GM12801 (cell line): ENCODE measurements around the gene ABCB8.

Experiments
- TF ChIP-seq, protein P1 (sequence below): IDR thresholded peaks from one replicate; pipeline ENCODE4 v1.5.1; 2011; ENCODE audit warnings: control low read depth; ENCODE audit not compliant: insufficient read length; ENCODE audit errors: extremely low read depth

Gene ABCB8

DNA sequence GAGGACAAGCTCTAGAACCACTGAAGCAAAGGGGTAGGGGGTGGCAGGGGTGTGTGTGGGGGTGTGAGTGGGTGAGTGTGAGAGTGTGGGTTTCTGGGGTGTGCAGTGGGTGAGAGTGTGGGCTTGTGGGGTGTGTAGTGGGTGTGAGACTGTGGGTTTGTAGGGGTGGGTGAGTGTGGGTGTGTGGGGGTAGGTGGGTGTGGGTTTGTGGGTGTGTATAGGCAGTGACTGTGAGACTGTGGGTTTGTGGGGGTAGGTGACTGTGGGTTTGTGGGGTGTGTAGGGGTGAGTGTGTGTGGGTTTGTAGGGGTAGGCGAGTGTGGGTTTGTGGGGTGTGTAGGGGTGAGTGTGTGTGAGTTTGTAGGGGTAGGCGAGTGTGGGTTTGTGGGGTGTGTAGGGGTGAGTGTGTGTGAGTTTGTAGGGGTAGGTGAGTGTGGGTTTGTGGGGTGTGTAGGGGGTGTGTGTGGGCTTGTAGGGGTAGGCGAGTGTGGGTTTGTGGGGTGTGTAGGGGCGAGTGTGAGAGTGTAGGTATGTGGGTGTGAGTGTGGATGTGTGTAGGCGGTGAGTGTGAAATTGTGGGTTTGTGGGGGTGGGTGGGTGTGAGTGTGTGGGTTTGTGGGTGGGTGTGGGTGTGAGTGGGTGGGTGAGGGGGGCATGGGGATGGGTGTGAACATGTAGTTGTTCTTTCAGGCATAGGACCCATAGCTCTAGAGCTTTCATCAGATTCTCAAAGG, 28.6 kb upstream of the ABCB8 start:
- TF ChIP-seq, protein P1, sequence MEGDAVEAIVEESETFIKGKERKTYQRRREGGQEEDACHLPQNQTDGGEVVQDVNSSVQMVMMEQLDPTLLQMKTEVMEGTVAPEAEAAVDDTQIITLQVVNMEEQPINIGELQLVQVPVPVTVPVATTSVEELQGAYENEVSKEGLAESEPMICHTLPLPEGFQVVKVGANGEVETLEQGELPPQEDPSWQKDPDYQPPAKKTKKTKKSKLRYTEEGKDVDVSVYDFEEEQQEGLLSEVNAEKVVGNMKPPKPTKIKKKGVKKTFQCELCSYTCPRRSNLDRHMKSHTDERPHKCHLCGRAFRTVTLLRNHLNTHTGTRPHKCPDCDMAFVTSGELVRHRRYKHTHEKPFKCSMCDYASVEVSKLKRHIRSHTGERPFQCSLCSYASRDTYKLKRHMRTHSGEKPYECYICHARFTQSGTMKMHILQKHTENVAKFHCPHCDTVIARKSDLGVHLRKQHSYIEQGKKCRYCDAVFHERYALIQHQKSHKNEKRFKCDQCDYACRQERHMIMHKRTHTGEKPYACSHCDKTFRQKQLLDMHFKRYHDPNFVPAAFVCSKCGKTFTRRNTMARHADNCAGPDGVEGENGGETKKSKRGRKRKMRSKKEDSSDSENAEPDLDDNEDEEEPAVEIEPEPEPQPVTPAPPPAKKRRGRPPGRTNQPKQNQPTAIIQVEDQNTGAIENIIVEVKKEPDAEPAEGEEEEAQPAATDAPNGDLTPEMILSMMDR = no peak

DNA sequence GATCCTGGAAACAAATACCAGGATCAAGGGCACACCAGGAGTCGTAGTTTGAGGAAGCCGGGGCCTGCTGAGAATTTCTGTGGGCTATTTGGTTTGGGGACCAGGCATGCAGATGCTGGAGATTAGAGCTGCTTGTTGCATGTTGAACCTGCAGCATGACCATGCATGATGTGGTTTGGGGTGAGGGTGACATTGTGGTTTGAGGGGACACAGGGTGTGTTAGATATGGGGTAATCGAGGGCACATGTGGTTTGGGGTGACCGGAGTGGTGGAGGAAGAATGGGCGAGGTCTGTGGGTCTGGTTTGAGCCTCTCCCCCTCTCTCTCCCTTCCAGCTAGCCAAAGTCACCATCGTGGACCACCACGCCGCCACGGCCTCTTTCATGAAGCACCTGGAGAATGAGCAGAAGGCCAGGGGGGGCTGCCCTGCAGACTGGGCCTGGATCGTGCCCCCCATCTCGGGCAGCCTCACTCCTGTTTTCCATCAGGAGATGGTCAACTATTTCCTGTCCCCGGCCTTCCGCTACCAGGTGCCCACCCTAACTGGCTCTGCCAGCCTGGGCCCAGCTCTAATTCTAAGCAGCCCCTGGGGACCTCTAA, 27.3 kb upstream of the ABCB8 start:
- TF ChIP-seq, protein P1 = no peak

DNA sequence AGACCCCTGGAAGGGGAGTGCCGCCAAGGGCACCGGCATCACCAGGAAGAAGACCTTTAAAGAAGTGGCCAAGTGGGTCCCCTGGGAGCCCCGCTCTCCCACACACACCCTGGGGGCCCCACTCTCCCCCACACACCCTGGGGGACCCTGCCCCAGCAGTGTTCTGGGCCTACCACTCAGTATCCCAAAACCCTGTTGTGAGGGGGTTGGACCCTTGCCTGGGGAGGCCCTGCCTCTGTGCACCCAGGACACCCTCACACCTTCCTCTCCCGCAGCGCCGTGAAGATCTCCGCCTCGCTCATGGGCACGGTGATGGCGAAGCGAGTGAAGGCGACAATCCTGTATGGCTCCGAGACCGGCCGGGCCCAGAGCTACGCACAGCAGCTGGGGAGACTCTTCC, 26.7 kb upstream of the ABCB8 start:
- TF ChIP-seq, protein P1 = no peak

- TF ChIP-seq, protein P1 = no peak
These were observed 24.7 kb upstream of the ABCB8 start for GRCh38 chr7:151003572-151003971.

DNA sequence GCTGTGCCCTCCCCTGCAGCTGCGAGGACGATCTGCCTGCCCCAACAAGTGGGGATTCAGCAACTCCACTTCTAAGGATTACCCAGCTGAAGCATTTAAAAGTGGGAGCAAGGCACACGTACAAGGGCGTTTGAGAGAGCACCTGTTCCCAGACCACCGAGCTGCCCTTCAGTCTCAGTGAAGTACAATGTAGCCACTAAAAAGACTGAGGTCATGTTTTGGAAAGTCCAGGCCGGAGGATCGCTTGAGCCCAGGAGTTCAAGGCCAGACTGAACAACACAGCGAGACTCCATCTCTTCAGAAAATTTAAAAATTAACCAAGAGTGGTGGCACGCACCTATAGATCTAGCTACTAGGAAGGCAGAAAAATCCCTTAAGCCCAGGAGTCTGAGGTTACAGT, 22.7 kb upstream of the ABCB8 start:
- TF ChIP-seq, protein P1 = no peak

GRCh38 chr7:151006590-151007300, 21.5 kb upstream of the ABCB8 start:
- TF ChIP-seq, protein P1 = no peak

GRCh38 chr7:151007469-151007898, 20.8 kb upstream of the ABCB8 start:
- TF ChIP-seq, protein P1 = no peak
